ENCODE results near the gene EIF3B. TPM values are rescaled to one million over a fixed set of nuclear protein-coding genes. Genes with fewer than 3 reads are reported as not detected.

Gene EIF3B
- total and polyA plus RNA-seq, 4 donors: 27.4 to 98.8 (median 60.8) TPM

DNA sequence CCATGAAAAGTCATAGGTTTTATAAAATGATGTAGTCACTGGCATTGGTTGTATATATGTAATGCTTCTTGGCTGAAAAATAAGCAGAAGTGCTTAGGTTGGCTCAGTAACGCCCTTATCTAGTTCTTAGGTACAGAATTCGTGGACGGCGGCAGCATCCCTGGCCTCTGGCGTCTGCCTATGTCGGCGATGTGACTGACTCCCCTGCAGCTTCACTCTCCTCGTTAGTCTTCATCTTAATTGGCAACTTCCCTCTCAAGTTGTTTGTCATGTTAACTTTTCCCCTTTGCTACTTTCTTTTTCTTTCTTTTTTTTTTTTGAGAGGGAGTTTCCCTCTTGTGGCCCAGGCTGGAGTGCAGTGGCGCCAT lies 67.3 kb downstream of the EIF3B start:
- WGBS: 91% methylated on average over 9 of the region's 9 CpGs
- Histone ChIP-seq H3K27me3 (ENCODE audit: control insufficient read depth in 4 of 4, insufficient read depth in 4 of 4, low read length in 3 of 4) (no peaks in the 10 kb centered on the region), H3K4me3 (ENCODE audit: low read depth in 1 of 3, low read length in 3 of 3) (no peak overlapping the region), H3K27ac (ENCODE audit: low read depth in 1 of 2, low read length in 2 of 2) (no peak overlapping the region), H3K36me3 (ENCODE audit: control insufficient read depth in 4 of 4, insufficient read depth in 3 of 4, low read depth in 1 of 4, low read length in 3 of 4) (no peaks in the 10 kb centered on the region), H3K9me3 (ENCODE audit: control insufficient read depth in 4 of 4, low read length in 3 of 4) (no peaks in the 10 kb centered on the region), H3K9ac (ENCODE audit: low read depth in 1 of 2, low read length in 2 of 2) (no peak overlapping the region), H3K4me1 (ENCODE audit: control insufficient read depth in 4 of 4, insufficient read depth in 4 of 4, low read length in 3 of 4) (no peaks in the 10 kb centered on the region)
- DNase-seq (ENCODE audit: low spot score): no peak
- no peak for TF ChIP-seq SP1 (IDR thresholded peaks at IDR 0.05)
- TF ChIP-seq, protein P1, sequence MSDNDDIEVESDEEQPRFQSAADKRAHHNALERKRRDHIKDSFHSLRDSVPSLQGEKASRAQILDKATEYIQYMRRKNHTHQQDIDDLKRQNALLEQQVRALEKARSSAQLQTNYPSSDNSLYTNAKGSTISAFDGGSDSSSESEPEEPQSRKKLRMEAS (IDR thresholded peaks at IDR 0.05): no peak
- TF ChIP-seq, protein P2, sequence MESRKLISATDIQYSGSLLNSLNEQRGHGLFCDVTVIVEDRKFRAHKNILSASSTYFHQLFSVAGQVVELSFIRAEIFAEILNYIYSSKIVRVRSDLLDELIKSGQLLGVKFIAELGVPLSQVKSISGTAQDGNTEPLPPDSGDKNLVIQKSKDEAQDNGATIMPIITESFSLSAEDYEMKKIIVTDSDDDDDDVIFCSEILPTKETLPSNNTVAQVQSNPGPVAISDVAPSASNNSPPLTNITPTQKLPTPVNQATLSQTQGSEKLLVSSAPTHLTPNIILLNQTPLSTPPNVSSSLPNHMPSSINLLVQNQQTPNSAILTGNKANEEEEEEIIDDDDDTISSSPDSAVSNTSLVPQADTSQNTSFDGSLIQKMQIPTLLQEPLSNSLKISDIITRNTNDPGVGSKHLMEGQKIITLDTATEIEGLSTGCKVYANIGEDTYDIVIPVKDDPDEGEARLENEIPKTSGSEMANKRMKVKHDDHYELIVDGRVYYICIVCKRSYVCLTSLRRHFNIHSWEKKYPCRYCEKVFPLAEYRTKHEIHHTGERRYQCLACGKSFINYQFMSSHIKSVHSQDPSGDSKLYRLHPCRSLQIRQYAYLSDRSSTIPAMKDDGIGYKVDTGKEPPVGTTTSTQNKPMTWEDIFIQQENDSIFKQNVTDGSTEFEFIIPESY (IDR thresholded peaks at IDR 0.05): no peak
- TF ChIP-seq, protein P3, sequence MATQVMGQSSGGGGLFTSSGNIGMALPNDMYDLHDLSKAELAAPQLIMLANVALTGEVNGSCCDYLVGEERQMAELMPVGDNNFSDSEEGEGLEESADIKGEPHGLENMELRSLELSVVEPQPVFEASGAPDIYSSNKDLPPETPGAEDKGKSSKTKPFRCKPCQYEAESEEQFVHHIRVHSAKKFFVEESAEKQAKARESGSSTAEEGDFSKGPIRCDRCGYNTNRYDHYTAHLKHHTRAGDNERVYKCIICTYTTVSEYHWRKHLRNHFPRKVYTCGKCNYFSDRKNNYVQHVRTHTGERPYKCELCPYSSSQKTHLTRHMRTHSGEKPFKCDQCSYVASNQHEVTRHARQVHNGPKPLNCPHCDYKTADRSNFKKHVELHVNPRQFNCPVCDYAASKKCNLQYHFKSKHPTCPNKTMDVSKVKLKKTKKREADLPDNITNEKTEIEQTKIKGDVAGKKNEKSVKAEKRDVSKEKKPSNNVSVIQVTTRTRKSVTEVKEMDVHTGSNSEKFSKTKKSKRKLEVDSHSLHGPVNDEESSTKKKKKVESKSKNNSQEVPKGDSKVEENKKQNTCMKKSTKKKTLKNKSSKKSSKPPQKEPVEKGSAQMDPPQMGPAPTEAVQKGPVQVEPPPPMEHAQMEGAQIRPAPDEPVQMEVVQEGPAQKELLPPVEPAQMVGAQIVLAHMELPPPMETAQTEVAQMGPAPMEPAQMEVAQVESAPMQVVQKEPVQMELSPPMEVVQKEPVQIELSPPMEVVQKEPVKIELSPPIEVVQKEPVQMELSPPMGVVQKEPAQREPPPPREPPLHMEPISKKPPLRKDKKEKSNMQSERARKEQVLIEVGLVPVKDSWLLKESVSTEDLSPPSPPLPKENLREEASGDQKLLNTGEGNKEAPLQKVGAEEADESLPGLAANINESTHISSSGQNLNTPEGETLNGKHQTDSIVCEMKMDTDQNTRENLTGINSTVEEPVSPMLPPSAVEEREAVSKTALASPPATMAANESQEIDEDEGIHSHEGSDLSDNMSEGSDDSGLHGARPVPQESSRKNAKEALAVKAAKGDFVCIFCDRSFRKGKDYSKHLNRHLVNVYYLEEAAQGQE (IDR thresholded peaks at IDR 0.05): no peak
- no peak for TF ChIP-seq JUND (IDR thresholded peaks at IDR 0.05)
- TF ChIP-seq, protein P4, sequence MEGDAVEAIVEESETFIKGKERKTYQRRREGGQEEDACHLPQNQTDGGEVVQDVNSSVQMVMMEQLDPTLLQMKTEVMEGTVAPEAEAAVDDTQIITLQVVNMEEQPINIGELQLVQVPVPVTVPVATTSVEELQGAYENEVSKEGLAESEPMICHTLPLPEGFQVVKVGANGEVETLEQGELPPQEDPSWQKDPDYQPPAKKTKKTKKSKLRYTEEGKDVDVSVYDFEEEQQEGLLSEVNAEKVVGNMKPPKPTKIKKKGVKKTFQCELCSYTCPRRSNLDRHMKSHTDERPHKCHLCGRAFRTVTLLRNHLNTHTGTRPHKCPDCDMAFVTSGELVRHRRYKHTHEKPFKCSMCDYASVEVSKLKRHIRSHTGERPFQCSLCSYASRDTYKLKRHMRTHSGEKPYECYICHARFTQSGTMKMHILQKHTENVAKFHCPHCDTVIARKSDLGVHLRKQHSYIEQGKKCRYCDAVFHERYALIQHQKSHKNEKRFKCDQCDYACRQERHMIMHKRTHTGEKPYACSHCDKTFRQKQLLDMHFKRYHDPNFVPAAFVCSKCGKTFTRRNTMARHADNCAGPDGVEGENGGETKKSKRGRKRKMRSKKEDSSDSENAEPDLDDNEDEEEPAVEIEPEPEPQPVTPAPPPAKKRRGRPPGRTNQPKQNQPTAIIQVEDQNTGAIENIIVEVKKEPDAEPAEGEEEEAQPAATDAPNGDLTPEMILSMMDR (IDR thresholded peaks at IDR 0.05; ENCODE audit: low read depth, low read length, missing input control): no peak
- no peak for TF ChIP-seq NR2F2 (IDR thresholded peaks at IDR 0.05)
- no peak for TF ChIP-seq FOXA1 (IDR thresholded peaks at IDR 0.05)
- TF ChIP-seq TAF1 (conservative IDR thresholded peaks at IDR 0.05): no peak
- TF ChIP-seq FOXA2 (IDR thresholded peaks at IDR 0.05): no peak
- no peak for TF ChIP-seq HNF4A (conservative IDR thresholded peaks at IDR 0.05)
- no peak for TF ChIP-seq RXRA (IDR thresholded peaks at IDR 0.05)
- TF ChIP-seq, protein P5, sequence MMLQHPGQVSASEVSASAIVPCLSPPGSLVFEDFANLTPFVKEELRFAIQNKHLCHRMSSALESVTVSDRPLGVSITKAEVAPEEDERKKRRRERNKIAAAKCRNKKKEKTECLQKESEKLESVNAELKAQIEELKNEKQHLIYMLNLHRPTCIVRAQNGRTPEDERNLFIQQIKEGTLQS (IDR thresholded peaks at IDR 0.05): no peak
- TF ChIP-seq YY1 (IDR thresholded peaks at IDR 0.05): no peak

DNA sequence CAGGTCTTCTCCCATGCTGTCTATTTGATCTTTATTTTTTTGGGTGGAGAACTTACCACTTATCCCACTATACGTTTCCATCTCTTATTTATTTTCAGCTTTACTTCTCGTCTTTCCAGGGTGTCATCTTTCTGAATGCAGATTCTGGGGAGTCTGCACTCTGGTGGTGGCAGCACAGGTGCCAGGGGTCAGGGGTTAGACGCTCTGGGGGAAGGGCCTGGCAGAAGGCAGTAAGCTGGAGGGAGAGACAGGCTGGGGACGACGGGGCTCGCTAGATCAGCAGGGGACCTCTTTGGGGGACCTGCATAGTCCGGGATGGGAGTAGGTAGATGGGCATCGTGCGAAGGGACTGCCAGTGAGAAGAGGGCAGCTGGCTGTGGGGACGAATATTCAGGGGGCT lies 71.1 kb downstream of the EIF3B start:
- H3K4me1 ChIP-seq (ENCODE audit: control insufficient read depth in 4 of 4, insufficient read depth in 4 of 4, low read length in 3 of 4): no peaks in the 10 kb centered on the region
- 94% methylated on average over 10 of the region's 10 CpGs for WGBS
- H3K9ac ChIP-seq (ENCODE audit: low read depth in 1 of 2, low read length in 2 of 2): no peak overlapping the region
- no peaks in the 10 kb centered on the region for H3K27me3 ChIP-seq (ENCODE audit: control insufficient read depth in 4 of 4, insufficient read depth in 4 of 4, low read length in 3 of 4)
- DNase-seq (ENCODE audit: low spot score): no peak
- no peak overlapping the region for H3K4me3 ChIP-seq (ENCODE audit: low read depth in 1 of 3, low read length in 3 of 3)
- H3K9me3 ChIP-seq (ENCODE audit: control insufficient read depth in 4 of 4, low read length in 3 of 4): no peaks in the 10 kb centered on the region
- no peaks in the 10 kb centered on the region for H3K36me3 ChIP-seq (ENCODE audit: control insufficient read depth in 4 of 4, insufficient read depth in 3 of 4, low read depth in 1 of 4, low read length in 3 of 4)
- H3K27ac ChIP-seq (ENCODE audit: low read depth in 1 of 2, low read length in 2 of 2): no peak overlapping the region
- TF ChIP-seq, protein P4 (IDR thresholded peaks at IDR 0.05; ENCODE audit: low read depth, low read length, missing input control): no peak
- no peak for TF ChIP-seq RXRA (IDR thresholded peaks at IDR 0.05)
- TF ChIP-seq, protein P2 (IDR thresholded peaks at IDR 0.05): no peak
- no peak for TF ChIP-seq RAD21 (IDR thresholded peaks at IDR 0.05)
- TF ChIP-seq HNF4A (conservative IDR thresholded peaks at IDR 0.05): no peak
- TF ChIP-seq HNF4G (IDR thresholded peaks at IDR 0.05): no peak
- TF ChIP-seq EGR1 (IDR thresholded peaks at IDR 0.05; ENCODE audit: low read depth in 2 of 2): no peak
- no peak for TF ChIP-seq SP1 (IDR thresholded peaks at IDR 0.05)
- TF ChIP-seq JUND (IDR thresholded peaks at IDR 0.05): no peak
- no peak for TF ChIP-seq FOXA1 (IDR thresholded peaks at IDR 0.05)
- no peak for TF ChIP-seq GABPA (IDR thresholded peaks at IDR 0.05 in 1 of 2, conservative IDR thresholded peaks at IDR 0.05 in 1 of 2)
- TF ChIP-seq, protein P1 (IDR thresholded peaks at IDR 0.05): no peak

All from liver (tissue), 9 donors.